ENCODE results near the gene UBE2E1. TPM values are rescaled to one million over a fixed set of nuclear protein-coding genes. Genes with fewer than 3 reads are reported as not detected.
A peak's percentile ranks its signal among the peaks of the same experiment; 100 is the strongest.

The UBE2E1 gene
- total and polyA plus RNA-seq, 7 experiments from 2014 or later = 5.2 to 80.0 (median 65.8) TPM

- Mint-ChIP-seq H3K36me3 (peaks cover 0 to 24% (median 15%) of the 10 kb centered on the region in 5 donors), H3K4me1 (peaks cover 27 to 81% (median 68%) of the 10 kb centered on the region in 7 donors), H3K27ac (peak overlapping the region in 1 of 9 donors; percentile 79), H3K9me3 (peaks cover 0 to 12% (median 3%) of the 10 kb centered on the region in 11 donors), H3K4me3 (peak overlapping the region in 5 of 10 donors; percentile 2 to 52 (median 36)), H3K27me3 (no peaks in the 10 kb centered on the region)
- CTCF ChIA-PET = no interaction called here
- H3K9me3 ChIP-seq (ENCODE audit: control insufficient read depth in 2 of 3, low read length in 3 of 3) = no peaks in the 10 kb centered on the region
- peaks cover 11 to 26% of the 10 kb centered on the region in 2 donors for H3K4me1 ChIP-seq (ENCODE audit: control insufficient read depth in 2 of 2, insufficient read depth in 2 of 2, low read length in 2 of 2)
- no peaks in the 10 kb centered on the region for H3K27me3 ChIP-seq (ENCODE audit: control insufficient read depth in 2 of 2, insufficient read depth in 2 of 2, low read length in 2 of 2)
- no peak overlapping the region for H3K27ac ChIP-seq (ENCODE audit: low read depth, low read length)
- DNase-seq = no peak
- POLR2A ChIA-PET = interaction anchor here (1.5 kb wide), 1 partner anchor 19 kb away, joined by 4 read pairs; no protein-coding TSS in a partner anchor
- H3K4me3 ChIP-seq (ENCODE audit: low read length) = no peak overlapping the region
- ATAC-seq = no peak
- no peaks in the 10 kb centered on the region for H3K36me3 ChIP-seq (ENCODE audit: control insufficient read depth in 2 of 3, insufficient read depth in 3 of 3, low read length in 3 of 3)
- intact Hi-C loops (cut with micrococcal nuclease) = no loop called here
Observed at GRCh38 chr3:23856286-23856685, 50.5 kb downstream of the UBE2E1 start.

GRCh38 chr3:23859012-23859743 is 53.4 kb downstream of the UBE2E1 start:
- peaks cover 11 to 26% of the 10 kb centered on the region in 2 donors for H3K4me1 ChIP-seq (ENCODE audit: control insufficient read depth in 2 of 2, insufficient read depth in 2 of 2, low read length in 2 of 2)
- H3K36me3 ChIP-seq (ENCODE audit: control insufficient read depth in 2 of 3, insufficient read depth in 3 of 3, low read length in 3 of 3) = no peaks in the 10 kb centered on the region
- ATAC-seq (no peak), DNase-seq (no peak)
- H3K27ac ChIP-seq (ENCODE audit: low read depth, low read length) = no peak overlapping the region
- ChIA-PET POLR2A (no interaction called here), CTCF (interaction anchor here (1.0 kb wide), 1 partner anchor 23 kb away, joined by 4 read pairs; no protein-coding TSS in a partner anchor)
- Mint-ChIP-seq H3K27ac (peak overlapping the region in 6 of 9 donors; percentile 2 to 50 (median 20)), H3K4me3 (peak overlapping the region in 7 of 10 donors; percentile 4 to 51 (median 21)), H3K4me1 (peaks cover 29 to 84% (median 75%) of the 10 kb centered on the region in 7 donors), H3K36me3 (peaks cover 0 to 23% (median 10%) of the 10 kb centered on the region in 5 donors), H3K27me3 (no peaks in the 10 kb centered on the region), H3K9me3 (no peaks in the 10 kb centered on the region)
- H3K27me3 ChIP-seq (ENCODE audit: control insufficient read depth in 2 of 2, insufficient read depth in 2 of 2, low read length in 2 of 2) = no peaks in the 10 kb centered on the region
- intact Hi-C loops (cut with micrococcal nuclease) = no loop called here
- no peak overlapping the region for H3K4me3 ChIP-seq (ENCODE audit: low read length)
- no peaks in the 10 kb centered on the region for H3K9me3 ChIP-seq (ENCODE audit: control insufficient read depth in 2 of 3, low read length in 3 of 3)

GRCh38 chr3:23859839-23860382 is 54.2 kb downstream of the UBE2E1 start:
- H3K27ac Mint-ChIP-seq = peak overlapping the region in 3 of 9 donors; percentile 7 to 68 (median 43)
- no peak for DNase-seq
- H3K9me3 Mint-ChIP-seq = no peaks in the 10 kb centered on the region
- no peaks in the 10 kb centered on the region for H3K27me3 Mint-ChIP-seq
- Histone ChIP-seq H3K4me3 (ENCODE audit: low read length) (no peak overlapping the region), H3K27ac (ENCODE audit: low read depth, low read length) (no peak overlapping the region), H3K9me3 (ENCODE audit: control insufficient read depth in 2 of 3, low read length in 3 of 3) (no peaks in the 10 kb centered on the region), H3K27me3 (ENCODE audit: control insufficient read depth in 2 of 2, insufficient read depth in 2 of 2, low read length in 2 of 2) (no peaks in the 10 kb centered on the region), H3K4me1 (ENCODE audit: control insufficient read depth in 2 of 2, insufficient read depth in 2 of 2, low read length in 2 of 2) (peaks cover 11 to 26% of the 10 kb centered on the region in 2 donors), H3K36me3 (ENCODE audit: control insufficient read depth in 2 of 3, insufficient read depth in 3 of 3, low read length in 3 of 3) (no peaks in the 10 kb centered on the region)
- ChIA-PET CTCF (interaction anchor here (0.7 kb wide), 1 partner anchor 11 kb away, joined by 3 read pairs; no protein-coding TSS in a partner anchor), POLR2A (no interaction called here)
- H3K4me3 Mint-ChIP-seq = peak overlapping the region in 1 of 10 donors; percentile 6
- H3K4me1 Mint-ChIP-seq = peaks cover 29 to 83% (median 73%) of the 10 kb centered on the region in 7 donors
- ATAC-seq = no peak
- peaks cover 0 to 26% (median 10%) of the 10 kb centered on the region in 5 donors for H3K36me3 Mint-ChIP-seq
- intact Hi-C loops (cut with micrococcal nuclease) = loop anchor here (5.0 kb wide), 2 partner anchors 33 to 48 kb away; no protein-coding TSS in a partner anchor

GRCh38 chr3:23861689-23862088 is 55.9 kb downstream of the UBE2E1 start:
- H3K9me3 ChIP-seq (ENCODE audit: control insufficient read depth in 2 of 3, low read length in 3 of 3) = no peaks in the 10 kb centered on the region
- no peak overlapping the region for H3K4me3 ChIP-seq (ENCODE audit: low read length)
- no peaks in the 10 kb centered on the region for H3K36me3 ChIP-seq (ENCODE audit: control insufficient read depth in 2 of 3, insufficient read depth in 3 of 3, low read length in 3 of 3)
- Mint-ChIP-seq H3K9me3 (no peaks in the 10 kb centered on the region), H3K36me3 (peaks cover 0 to 31% (median 10%) of the 10 kb centered on the region in 5 donors), H3K27me3 (no peaks in the 10 kb centered on the region), H3K27ac (no peak overlapping the region), H3K4me1 (peaks cover 33 to 92% (median 82%) of the 10 kb centered on the region in 7 donors), H3K4me3 (no peak overlapping the region)
- H3K4me1 ChIP-seq (ENCODE audit: control insufficient read depth in 2 of 2, insufficient read depth in 2 of 2, low read length in 2 of 2) = peaks cover 11 to 22% of the 10 kb centered on the region in 2 donors
- DNase-seq (no peak), ATAC-seq (no peak)
- ChIA-PET POLR2A (no interaction called here), CTCF (no interaction called here)
- no peak overlapping the region for H3K27ac ChIP-seq (ENCODE audit: low read depth, low read length)
- intact Hi-C loops (cut with micrococcal nuclease) = loop anchor here (5.0 kb wide), 2 partner anchors 34 to 49 kb away; no protein-coding TSS in a partner anchor
- H3K27me3 ChIP-seq (ENCODE audit: control insufficient read depth in 2 of 2, insufficient read depth in 2 of 2, low read length in 2 of 2) = no peaks in the 10 kb centered on the region

- Histone ChIP-seq H3K9me3 (ENCODE audit: control insufficient read depth in 2 of 3, low read length in 3 of 3) (no peaks in the 10 kb centered on the region), H3K27me3 (ENCODE audit: control insufficient read depth in 2 of 2, insufficient read depth in 2 of 2, low read length in 2 of 2) (no peaks in the 10 kb centered on the region), H3K4me1 (ENCODE audit: control insufficient read depth in 2 of 2, insufficient read depth in 2 of 2, low read length in 2 of 2) (peaks cover 11% of the 10 kb centered on the region in 2 donors), H3K27ac (ENCODE audit: low read depth, low read length) (no peak overlapping the region), H3K36me3 (ENCODE audit: control insufficient read depth in 2 of 3, insufficient read depth in 3 of 3, low read length in 3 of 3) (no peaks in the 10 kb centered on the region), H3K4me3 (ENCODE audit: low read length) (no peak overlapping the region)
- Mint-ChIP-seq H3K9me3 (no peaks in the 10 kb centered on the region), H3K36me3 (peaks cover 0 to 31% (median 10%) of the 10 kb centered on the region in 5 donors), H3K4me3 (no peak overlapping the region), H3K4me1 (peaks cover 23 to 90% (median 78%) of the 10 kb centered on the region in 7 donors), H3K27ac (peak overlapping the region in 2 of 9 donors; percentile 2 to 13), H3K27me3 (no peaks in the 10 kb centered on the region)
- ChIA-PET CTCF (no interaction called here), POLR2A (no interaction called here)
- no peak for ATAC-seq
- intact Hi-C loops (cut with micrococcal nuclease) = loop anchor here (1.0 to 5.0 kb wide), 3 partner anchors 11 to 51 kb away; no protein-coding TSS in a partner anchor
- no peak for DNase-seq
Observed at GRCh38 chr3:23863060-23863459, 57.3 kb downstream of the UBE2E1 start.

- Histone ChIP-seq H3K36me3 (ENCODE audit: control insufficient read depth in 2 of 3, insufficient read depth in 3 of 3, low read length in 3 of 3) (no peaks in the 10 kb centered on the region), H3K27me3 (ENCODE audit: control insufficient read depth in 2 of 2, insufficient read depth in 2 of 2, low read length in 2 of 2) (no peaks in the 10 kb centered on the region), H3K4me1 (ENCODE audit: control insufficient read depth in 2 of 2, insufficient read depth in 2 of 2, low read length in 2 of 2) (no peaks in the 10 kb centered on the region), H3K4me3 (ENCODE audit: low read length) (no peak overlapping the region), H3K9me3 (ENCODE audit: control insufficient read depth in 2 of 3, low read length in 3 of 3) (no peaks in the 10 kb centered on the region), H3K27ac (ENCODE audit: low read depth, low read length) (no peak overlapping the region)
- H3K27me3 Mint-ChIP-seq = no peaks in the 10 kb centered on the region
- peaks cover 15 to 83% (median 59%) of the 10 kb centered on the region in 7 donors for H3K4me1 Mint-ChIP-seq
- intact Hi-C loops (cut with micrococcal nuclease) = loop anchor here (2.0 to 5.0 kb wide), 3 partner anchors 20 to 53 kb away; no protein-coding TSS in a partner anchor
- ChIA-PET CTCF (no interaction called here), POLR2A (interaction anchor here (0.7 kb wide), 1 partner anchor 53 kb away, joined by 3 read pairs; no protein-coding TSS in a partner anchor)
- no peak overlapping the region for H3K4me3 Mint-ChIP-seq
- peaks cover 0 to 31% (median 10%) of the 10 kb centered on the region in 5 donors for H3K36me3 Mint-ChIP-seq
- DNase-seq (no peak), ATAC-seq (no peak)
- H3K9me3 Mint-ChIP-seq = no peaks in the 10 kb centered on the region
- peak overlapping the region in 4 of 9 donors; percentile 0 to 50 (median 24) for H3K27ac Mint-ChIP-seq
Observed at GRCh38 chr3:23864931-23865330, 59.2 kb downstream of the UBE2E1 start.

All from naive thymus-derived CD4-positive, alpha-beta T cell (primary cell).